ENCODE measurements around the gene ZNF93. TPM values are rescaled to one million over a fixed set of nuclear protein-coding genes. Genes with fewer than 3 reads are reported as not detected.
A peak's percentile ranks its signal among the peaks of the same experiment; 100 is the strongest.
"Not testable (repeated sequence)": the region's sequence is repeated elsewhere in the genome, so short reads cannot be mapped to it uniquely, and the experiment has no call there.

ZNF93 gene
- total RNA-seq, 1 donor from 2014 or later, result 6.8 TPM

GRCh38 chr19:19892055-19892941 is 8.4 kb upstream of the ZNF93 start:
- DNase-seq (ENCODE audit: low spot score); intact Hi-C loops (cut with micrococcal nuclease); H3K4me1 Mint-ChIP-seq (ENCODE audit: low read depth); H3K4me3 Mint-ChIP-seq; H3K27me3 Mint-ChIP-seq (ENCODE audit: insufficient read depth); H3K27ac Mint-ChIP-seq: not testable (repeated sequence)
- Mint-ChIP-seq H3K9me3 (peaks cover 58% of the 10 kb centered on the region), H3K36me3 (ENCODE audit: low read depth) (peaks cover 30% of the 10 kb centered on the region)

GRCh38 chr19:19900139-19900728 is 512 bp upstream of the ZNF93 start:
- Mint-ChIP-seq H3K27ac (peak overlapping the region; percentile 90), H3K27me3 (ENCODE audit: insufficient read depth) (no peaks in the 10 kb centered on the region), H3K4me3 (peak overlapping the region; percentile 95), H3K4me1 (ENCODE audit: low read depth) (peaks cover 16% of the 10 kb centered on the region), H3K36me3 (ENCODE audit: low read depth) (peaks cover 32% of the 10 kb centered on the region), H3K9me3 (peaks cover 69% of the 10 kb centered on the region)
- DNase-seq (ENCODE audit: low spot score), result no peak
- intact Hi-C loops (cut with micrococcal nuclease), result loop anchor here (1.0 to 5.0 kb wide), 5 partner anchors 35 to 1182 kb away; partner anchors contain the start of genes ZNF101, ZNF253, ZNF506 and ZNF714

GRCh38 chr19:19907551-19907950 is 6.8 kb downstream of the ZNF93 start:
- H3K27ac Mint-ChIP-seq; H3K27me3 Mint-ChIP-seq (ENCODE audit: insufficient read depth); intact Hi-C loops (cut with micrococcal nuclease); DNase-seq (ENCODE audit: low spot score); H3K4me3 Mint-ChIP-seq; H3K4me1 Mint-ChIP-seq (ENCODE audit: low read depth): not testable (repeated sequence)
- H3K36me3 Mint-ChIP-seq (ENCODE audit: low read depth), result peaks cover 56% of the 10 kb centered on the region
- peaks cover 71% of the 10 kb centered on the region for H3K9me3 Mint-ChIP-seq

GRCh38 chr19:19909654-19910053 is 8.9 kb downstream of the ZNF93 start:
- no peak overlapping the region for H3K27ac Mint-ChIP-seq
- peaks cover 56% of the 10 kb centered on the region for H3K36me3 Mint-ChIP-seq (ENCODE audit: low read depth)
- DNase-seq (ENCODE audit: low spot score), result no peak
- no peaks in the 10 kb centered on the region for H3K4me1 Mint-ChIP-seq (ENCODE audit: low read depth)
- intact Hi-C loops (cut with micrococcal nuclease), result no loop called here
- H3K9me3 Mint-ChIP-seq, result peaks cover 78% of the 10 kb centered on the region
- H3K27me3 Mint-ChIP-seq (ENCODE audit: insufficient read depth), result no peaks in the 10 kb centered on the region
- no peak overlapping the region for H3K4me3 Mint-ChIP-seq

GRCh38 chr19:19911150-19911549 is 10.4 kb downstream of the ZNF93 start:
- peaks cover 49% of the 10 kb centered on the region for H3K36me3 Mint-ChIP-seq (ENCODE audit: low read depth)
- no peak overlapping the region for H3K27ac Mint-ChIP-seq
- H3K4me3 Mint-ChIP-seq, result no peak overlapping the region
- H3K4me1 Mint-ChIP-seq (ENCODE audit: low read depth), result no peaks in the 10 kb centered on the region
- intact Hi-C loops (cut with micrococcal nuclease), result no loop called here
- DNase-seq (ENCODE audit: low spot score), result no peak
- H3K27me3 Mint-ChIP-seq (ENCODE audit: insufficient read depth), result no peaks in the 10 kb centered on the region
- H3K9me3 Mint-ChIP-seq, result peaks cover 71% of the 10 kb centered on the region

- no peak overlapping the region for H3K27ac Mint-ChIP-seq
- H3K9me3 Mint-ChIP-seq, result peaks cover 68% of the 10 kb centered on the region
- H3K4me1 Mint-ChIP-seq (ENCODE audit: low read depth), result no peaks in the 10 kb centered on the region
- peaks cover 53% of the 10 kb centered on the region for H3K36me3 Mint-ChIP-seq (ENCODE audit: low read depth)
- intact Hi-C loops (cut with micrococcal nuclease), result no loop called here
- DNase-seq (ENCODE audit: low spot score), result no peak
- no peak overlapping the region for H3K4me3 Mint-ChIP-seq
- no peaks in the 10 kb centered on the region for H3K27me3 Mint-ChIP-seq (ENCODE audit: insufficient read depth)
These were observed 13.8 kb downstream of the ZNF93 start for GRCh38 chr19:19914596-19914995.

- H3K4me3 Mint-ChIP-seq; H3K27ac Mint-ChIP-seq; H3K27me3 Mint-ChIP-seq (ENCODE audit: insufficient read depth); intact Hi-C loops (cut with micrococcal nuclease); DNase-seq (ENCODE audit: low spot score); H3K4me1 Mint-ChIP-seq (ENCODE audit: low read depth): not testable (repeated sequence)
- Mint-ChIP-seq H3K9me3 (peaks cover 62% of the 10 kb centered on the region), H3K36me3 (ENCODE audit: low read depth) (peaks cover 55% of the 10 kb centered on the region)
These were observed 29.7 kb downstream of the ZNF93 start for GRCh38 chr19:19930417-19930816.

- H3K4me1 Mint-ChIP-seq (ENCODE audit: low read depth); H3K4me3 Mint-ChIP-seq; H3K27ac Mint-ChIP-seq; intact Hi-C loops (cut with micrococcal nuclease); H3K27me3 Mint-ChIP-seq (ENCODE audit: insufficient read depth); DNase-seq (ENCODE audit: low spot score): not testable (repeated sequence)
- Mint-ChIP-seq H3K36me3 (ENCODE audit: low read depth) (peaks cover 36% of the 10 kb centered on the region), H3K9me3 (peaks cover 59% of the 10 kb centered on the region)
These were observed 32.9 kb downstream of the ZNF93 start for GRCh38 chr19:19933432-19934314.

GRCh38 chr19:19937403-19937802 is 36.7 kb downstream of the ZNF93 start:
- no peaks in the 10 kb centered on the region for H3K4me1 Mint-ChIP-seq (ENCODE audit: low read depth)
- DNase-seq (ENCODE audit: low spot score), result no peak
- H3K27me3 Mint-ChIP-seq (ENCODE audit: insufficient read depth), result no peaks in the 10 kb centered on the region
- intact Hi-C loops (cut with micrococcal nuclease), result no loop called here
- H3K4me3 Mint-ChIP-seq, result no peak overlapping the region
- peaks cover 19% of the 10 kb centered on the region for H3K36me3 Mint-ChIP-seq (ENCODE audit: low read depth)
- H3K9me3 Mint-ChIP-seq, result peaks cover 67% of the 10 kb centered on the region
- H3K27ac Mint-ChIP-seq, result no peak overlapping the region

GRCh38 chr19:19938449-19938848 is 37.7 kb downstream of the ZNF93 start:
- no peak for DNase-seq (ENCODE audit: low spot score)
- Mint-ChIP-seq H3K9me3 (peaks cover 65% of the 10 kb centered on the region), H3K36me3 (ENCODE audit: low read depth) (peaks cover 8% of the 10 kb centered on the region), H3K27me3 (ENCODE audit: insufficient read depth) (no peaks in the 10 kb centered on the region), H3K4me3 (no peak overlapping the region), H3K27ac (no peak overlapping the region), H3K4me1 (ENCODE audit: low read depth) (no peaks in the 10 kb centered on the region)
- intact Hi-C loops (cut with micrococcal nuclease), result no loop called here

- H3K9me3 Mint-ChIP-seq, result peaks cover 55% of the 10 kb centered on the region
- H3K4me3 Mint-ChIP-seq, result no peak overlapping the region
- DNase-seq (ENCODE audit: low spot score), result no peak
- no peak overlapping the region for H3K27ac Mint-ChIP-seq
- H3K36me3 Mint-ChIP-seq (ENCODE audit: low read depth), result no peaks in the 10 kb centered on the region
- intact Hi-C loops (cut with micrococcal nuclease), result no loop called here
- H3K4me1 Mint-ChIP-seq (ENCODE audit: low read depth), result no peaks in the 10 kb centered on the region
- no peaks in the 10 kb centered on the region for H3K27me3 Mint-ChIP-seq (ENCODE audit: insufficient read depth)
These were observed 43.3 kb downstream of the ZNF93 start for GRCh38 chr19:19943848-19944582.

- H3K36me3 Mint-ChIP-seq (ENCODE audit: low read depth), result no peaks in the 10 kb centered on the region
- H3K4me3 Mint-ChIP-seq, result no peak overlapping the region
- no peaks in the 10 kb centered on the region for H3K27me3 Mint-ChIP-seq (ENCODE audit: insufficient read depth)
- no peak overlapping the region for H3K27ac Mint-ChIP-seq
- no peaks in the 10 kb centered on the region for H3K4me1 Mint-ChIP-seq (ENCODE audit: low read depth)
- DNase-seq (ENCODE audit: low spot score), result no peak
- H3K9me3 Mint-ChIP-seq, result peaks cover 51% of the 10 kb centered on the region
- intact Hi-C loops (cut with micrococcal nuclease), result no loop called here
These were observed 43.8 kb downstream of the ZNF93 start for GRCh38 chr19:19944583-19944880.

Data from activated T-helper 1 cell treated with anti-CD3 and anti-CD28 coated beads, Interleukin-12 subunit alpha, Interleukin-12 subunit beta, Interleukin-2, Interleukin-4 antibody, amounts not matched to agents 30 ng/mL and 10 ng/mL and 1 ng/mL, durations not matched to agents 14 hours and 24 hours and 36 hours (primary cell).